IMR-90 (cell line): ENCODE measurements around the gene MTMR2. TPM values are rescaled to one million over a fixed set of nuclear protein-coding genes. Genes with fewer than 3 reads are reported as not detected.

Experiments
- ATAC-seq: fragments of 200-7000 bp; cut with Tn5 transposase; 2 replicates; pipeline ENCODE4 v1.9.1; 2020; ENCODE audit warnings: low read depth, mild to moderate bottlenecking, moderate library complexity
- BruUV-seq: library from RNA; stranded (reverse); fragments of 400-500 nt; replicated peaks from 2 replicates; lab custom pipeline; 2021; lab: Mats Ljungman, UMichigan
- CTCF ChIA-PET: fragments of 300-600 bp; formaldehyde crosslinking; extraction: SDS; loops from one replicate; lab custom pipeline; 2021; ENCODE audit warnings: antibody characterized with exemption; lab: Yijun Ruan, JAX
- POLR2A ChIA-PET: fragments of 300-600 bp; sonication (Branson Sonifier 250); formaldehyde crosslinking; loops from one replicate; lab custom pipeline; 2022; ENCODE audit warnings: antibody characterized with exemption; ENCODE audit not compliant: unreplicated experiment; lab: Charles Lee
- DNase-seq: peaks from one replicate; pipeline ENCODE4 v3.0.0; 2013
- H2AFZ ChIP-seq: replicated peaks from 2 replicates; pipeline ENCODE3; 2013; ENCODE audit warnings: low read length, mild to moderate bottlenecking; ENCODE audit not compliant: poor library complexity
- H2AK5ac ChIP-seq: 2 replicates; pipeline ENCODE4 v1.6.1; 2013; ENCODE audit warnings: low read depth, low read length, inconsistent platforms
- H2AK9ac ChIP-seq: replicated peaks from 2 replicates; pipeline ENCODE3; 2013; ENCODE audit warnings: mild to moderate bottlenecking, low read depth, low read length, moderate library complexity; ENCODE audit not compliant: poor library complexity
- H2BK120ac ChIP-seq: 2 replicates; pipeline ENCODE4 v1.6.1; 2013; ENCODE audit warnings: low read depth, low read length, inconsistent platforms
- H2BK15ac ChIP-seq: 3 replicates; pipeline ENCODE4 v1.6.1; 2013; ENCODE audit warnings: low read depth, low read length, inconsistent platforms
- H2BK20ac ChIP-seq: 2 replicates; pipeline ENCODE4 v1.6.1; 2013; ENCODE audit warnings: low read depth, mild to moderate bottlenecking, inconsistent platforms, low read length, moderate library complexity
- H2BK5ac ChIP-seq: 2 replicates; pipeline ENCODE4 v1.6.1; 2013; ENCODE audit warnings: mild to moderate bottlenecking, low read depth, low read length, inconsistent platforms; ENCODE audit not compliant: poor library complexity, severe bottlenecking
- H3K14ac ChIP-seq: replicated peaks from 2 replicates; pipeline ENCODE4 v1.6.1; 2013; ENCODE audit warnings: low read depth, low read length, inconsistent platforms
- H3K18ac ChIP-seq: 2 replicates; pipeline ENCODE4 v1.6.1; 2013; ENCODE audit warnings: low read depth, low read length, control low read depth
- H3K23ac ChIP-seq: 2 replicates; pipeline ENCODE4 v1.6.1; 2013; ENCODE audit warnings: low read depth, low read length, inconsistent platforms
- H3K27ac ChIP-seq: 2 replicates; pipeline ENCODE4 v1.5.1; 2013; ENCODE audit warnings: mild to moderate bottlenecking, control low read depth, low read length; ENCODE audit not compliant: insufficient read depth
- H3K27me3 ChIP-seq: 2 replicates; pipeline ENCODE4 v1.6.1; 2013; ENCODE audit warnings: low read length; ENCODE audit not compliant: control insufficient read depth, insufficient read depth
- H3K36me3 ChIP-seq: 2 replicates; pipeline ENCODE4 v1.6.1; 2013; ENCODE audit warnings: low read length, mixed read lengths; ENCODE audit not compliant: control insufficient read depth, insufficient read depth
- H3K4ac ChIP-seq: 2 replicates; pipeline ENCODE4 v1.6.1; 2013; ENCODE audit warnings: low read depth, low read length, inconsistent platforms
- H3K4me1 ChIP-seq: 2 replicates; pipeline ENCODE4 v1.6.1; 2013; ENCODE audit warnings: low read length, mixed read lengths; ENCODE audit not compliant: control insufficient read depth, insufficient read depth
- H3K4me2 ChIP-seq: 2 replicates; pipeline ENCODE4 v1.6.1; 2013; ENCODE audit warnings: low read depth, mild to moderate bottlenecking, control low read depth, low read length, moderate library complexity
- H3K4me3 ChIP-seq: 2 replicates; pipeline ENCODE4 v1.5.1; 2013; ENCODE audit warnings: low read depth, mild to moderate bottlenecking, control low read depth, low read length, moderate library complexity; ENCODE audit not compliant: insufficient read depth
- H3K56ac ChIP-seq: 2 replicates; pipeline ENCODE4 v1.6.1; 2013; ENCODE audit warnings: low read length, inconsistent platforms; ENCODE audit not compliant: insufficient read depth; ENCODE audit errors: extremely low read depth
- H3K79me1 ChIP-seq, 2 experiments: 2 replicates each; pipeline ENCODE4 v1.6.1; 2013; ENCODE audit warnings: low read length in 2 of 2, inconsistent platforms in 1 of 2, low read depth in 1 of 2
- H3K9ac ChIP-seq: 2 replicates; pipeline ENCODE4 v1.6.1; 2013; ENCODE audit warnings: low read depth, low read length, control low read depth
- H3K9me1 ChIP-seq: 2 replicates; pipeline ENCODE4 v1.6.1; 2013; ENCODE audit warnings: low read length, inconsistent platforms; ENCODE audit not compliant: insufficient read depth
- H3K9me3 ChIP-seq: 2 replicates; pipeline ENCODE4 v1.6.1; 2013; ENCODE audit warnings: low read length; ENCODE audit not compliant: control insufficient read depth, insufficient read depth
- H4K20me1 ChIP-seq: 2 replicates; pipeline ENCODE4 v1.6.1; 2013; ENCODE audit warnings: low read length, inconsistent platforms; ENCODE audit not compliant: insufficient read depth
- H4K5ac ChIP-seq: 2 replicates; pipeline ENCODE4 v1.6.1; 2013; ENCODE audit warnings: mild to moderate bottlenecking, low read depth, low read length, control low read depth
- H4K8ac ChIP-seq, 2 experiments: 2 replicates each; pipeline ENCODE4 v1.6.1; 2013; ENCODE audit warnings: low read depth in 2 of 2, low read length in 2 of 2, control low read depth in 1 of 2, inconsistent platforms in 1 of 2
- H4K91ac ChIP-seq: 2 replicates; pipeline ENCODE4 v1.6.1; 2013; ENCODE audit warnings: low read depth, low read length, inconsistent platforms; ENCODE audit not compliant: insufficient read depth
- BHLHE40 ChIP-seq: fragments of 150-350 bp; IDR thresholded peaks from 2 replicates; pipeline ENCODE4 v1.6.1; 2016; ENCODE audit warnings: mild to moderate bottlenecking, low read depth, low read length
- CEBPB ChIP-seq: IDR thresholded peaks from 2 replicates; pipeline ENCODE4 v1.6.1; 2012; ENCODE audit warnings: low read depth, low read length, improper control_type of control experiment
- CHD1 ChIP-seq: IDR thresholded peaks from 2 replicates; pipeline ENCODE4 v1.6.1; 2012; ENCODE audit warnings: low read depth, low read length, improper control_type of control experiment
- FOS ChIP-seq: fragments of 150-350 bp; IDR thresholded peaks from 2 replicates; pipeline ENCODE4 v1.6.1; 2016; ENCODE audit warnings: low read depth, low read length
- MXI1 ChIP-seq: IDR thresholded peaks from 2 replicates; pipeline ENCODE4 v1.6.1; 2012; ENCODE audit warnings: low read depth, mild to moderate bottlenecking, low read length, moderate library complexity, borderline replicate concordance
- NFE2L2 ChIP-seq: fragments of 150-350 bp; IDR thresholded peaks from 2 replicates; pipeline ENCODE4 v1.6.1; 2016; ENCODE audit warnings: low read depth, mild to moderate bottlenecking, low read length
- RAD21 ChIP-seq: IDR thresholded peaks from 2 replicates; pipeline ENCODE4 v1.6.1; 2012; ENCODE audit warnings: low read length, improper control_type of control experiment
- RCOR1 ChIP-seq: IDR thresholded peaks from 2 replicates; pipeline ENCODE4 v1.6.1; 2012; ENCODE audit warnings: mild to moderate bottlenecking, low read length, improper control_type of control experiment; ENCODE audit not compliant: insufficient replicate concordance
- RFX5 ChIP-seq: IDR thresholded peaks from 2 replicates; pipeline ENCODE4 v1.8.0; 2012; ENCODE audit warnings: low read depth, mild to moderate bottlenecking, low read length, moderate library complexity
- WGBS, 2 experiments: methylation state at CpG; one replicate each; pipeline versions ENCODE4 v1.1.5 to v1.1.7; 2013; ENCODE audit warnings: missing lambda C conversion rate in 2 of 2; ENCODE audit not compliant: insufficient read length in 1 of 2; ENCODE audit errors: extremely low coverage in 2 of 2; 5-methylcytosine and 5-hydroxymethylcytosine counted together
- dilution Hi-C: fragments of 300-500 bp; cut with HindIII; formaldehyde crosslinking; loops from one replicate; pipeline ENCODE4 v1.14.3; 2018; ENCODE audit warnings: low sequenced_read_pairs; ENCODE audit not compliant: unreplicated experiment
- in situ Hi-C: fragments of 300-500 bp; cut with MboI; formaldehyde crosslinking; loops from 3 replicates; pipeline ENCODE4 v1.14.3; 2019; ENCODE audit warnings: low sequenced_read_pairs, inconsistent platforms, mixed read lengths
- intact Hi-C: fragments of 100-400 bp; cut with micrococcal nuclease; formaldehyde crosslinking; loops from 2 replicates; pipeline ENCODE4 v1.10.0; 2022
- polyA plus RNA-seq, 3 experiments: library from polyadenylated mRNA; depleted of rRNA; stranded (reverse); fragments of >200 nt; gene quantifications; 2 replicates each; pipeline ENCODE4 v1.2.3, GENCODE V29; 2012; ENCODE audit warnings: low replicate concordance in 1 of 3
- total RNA-seq: library from RNA; depleted of rRNA; stranded (reverse); fragments of >200 nt; gene quantifications from 2 replicates; pipeline ENCODE4 v1.2.3, GENCODE V29; 2012
- TF ChIP-seq, protein P1 (sequence below): fragments of 150-350 bp; IDR thresholded peaks from 2 replicates; pipeline ENCODE4 v1.6.1; 2017; ENCODE audit warnings: mild to moderate bottlenecking, antibody characterized with exemption, low read length, low read depth
- TF ChIP-seq, protein P2 (sequence below): fragments of 150-350 bp; IDR thresholded peaks from 2 replicates; pipeline ENCODE4 v1.6.1; 2016; ENCODE audit warnings: low read depth, mild to moderate bottlenecking, low read length, moderate library complexity, borderline replicate concordance

Gene MTMR2
- total and polyA plus RNA-seq, 2 of the 4 experiments (the other 2 are of a cell fraction) = 16.6 to 30.6 TPM

GRCh38 chr11:95943546-95943945 is 19.6 kb upstream of the MTMR2 start:
- Histone ChIP-seq H3K9me1 (no peaks in the 10 kb centered on the region), H3K4me2 (no peak overlapping the region), H3K4me1 (no peaks in the 10 kb centered on the region), H2AK9ac (no peak overlapping the region), H4K91ac (no peak overlapping the region), H3K4ac (no peak overlapping the region), H2BK120ac (no peak overlapping the region), H2BK5ac (no peak overlapping the region), H3K9ac (no peak overlapping the region), H2BK15ac (no peak overlapping the region), H4K5ac (no peak overlapping the region), H3K9me3 (peaks cover 9% of the 10 kb centered on the region), H3K27me3 (no peaks in the 10 kb centered on the region), H3K14ac (no peak overlapping the region), H4K20me1 (no peaks in the 10 kb centered on the region), H2AK5ac (no peak overlapping the region), H3K27ac (no peak overlapping the region), H3K23ac (no peak overlapping the region), H4K8ac (no peak overlapping the region), H3K79me1 (no peaks in the 10 kb centered on the region), H3K4me3 (no peak overlapping the region), H3K36me3 (no peaks in the 10 kb centered on the region), H3K18ac (no peak overlapping the region), H2BK20ac (no peak overlapping the region), H3K56ac (no peak overlapping the region), H2AFZ (no peak overlapping the region)
- DNase-seq (no peak), ATAC-seq (no peak)
- POLR2A ChIA-PET = no interaction called here
- in situ Hi-C loops (no loop called here), intact Hi-C loops (no loop called here), dilution Hi-C loops (no loop called here)
- CTCF ChIA-PET = no interaction called here
- no TSS peak for BruUV-seq
- WGBS, 2 experiments = no CpG with 5 or more reads among the region's 1 CpG
- TF ChIP-seq MXI1 = no peak
- TF ChIP-seq NFE2L2 = no peak
- TF ChIP-seq, protein P1, sequence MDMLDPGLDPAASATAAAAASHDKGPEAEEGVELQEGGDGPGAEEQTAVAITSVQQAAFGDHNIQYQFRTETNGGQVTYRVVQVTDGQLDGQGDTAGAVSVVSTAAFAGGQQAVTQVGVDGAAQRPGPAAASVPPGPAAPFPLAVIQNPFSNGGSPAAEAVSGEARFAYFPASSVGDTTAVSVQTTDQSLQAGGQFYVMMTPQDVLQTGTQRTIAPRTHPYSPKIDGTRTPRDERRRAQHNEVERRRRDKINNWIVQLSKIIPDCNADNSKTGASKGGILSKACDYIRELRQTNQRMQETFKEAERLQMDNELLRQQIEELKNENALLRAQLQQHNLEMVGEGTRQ = no peak
- no peak for TF ChIP-seq CEBPB
- no peak for TF ChIP-seq RAD21
- TF ChIP-seq BHLHE40 = no peak
- TF ChIP-seq, protein P2, sequence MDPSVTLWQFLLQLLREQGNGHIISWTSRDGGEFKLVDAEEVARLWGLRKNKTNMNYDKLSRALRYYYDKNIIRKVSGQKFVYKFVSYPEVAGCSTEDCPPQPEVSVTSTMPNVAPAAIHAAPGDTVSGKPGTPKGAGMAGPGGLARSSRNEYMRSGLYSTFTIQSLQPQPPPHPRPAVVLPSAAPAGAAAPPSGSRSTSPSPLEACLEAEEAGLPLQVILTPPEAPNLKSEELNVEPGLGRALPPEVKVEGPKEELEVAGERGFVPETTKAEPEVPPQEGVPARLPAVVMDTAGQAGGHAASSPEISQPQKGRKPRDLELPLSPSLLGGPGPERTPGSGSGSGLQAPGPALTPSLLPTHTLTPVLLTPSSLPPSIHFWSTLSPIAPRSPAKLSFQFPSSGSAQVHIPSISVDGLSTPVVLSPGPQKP = no peak
- TF ChIP-seq RCOR1 = no peak
- TF ChIP-seq RFX5 = no peak
- no peak for TF ChIP-seq FOS
- no peak for TF ChIP-seq CHD1
